Heart left ventricle (tissue), 13 donors: ENCODE results near the gene RAD51.

ENCODE experiments used
- POLR2A ChIP-seq, 2 donors: fragments of 450-650 bp; IDR thresholded peaks; one replicate each; pipeline ENCODE4 v1.6.1; 2017; ENCODE audit warnings: antibody characterized with exemption in 2 of 2, mild to moderate bottlenecking in 2 of 2, moderate library complexity in 2 of 2
- TF ChIP-seq, protein P1 (sequence below), 12 donors: fragments of 200-600 bp; sonication (generic) in 4 of 12; IDR thresholded peaks; one replicate each; pipeline versions ENCODE4 v1.5.0 to v1.8.0; 2018 to 2022; ENCODE audit warnings: antibody characterized with exemption in 12 of 12, mild to moderate bottlenecking in 5 of 12
- donor health status: ischemic (EF 13 %, LVEDD 7.1; RV severe dilation, severe dysfunction).
- donor health status: DM: no; HTN: yes; CAD: no.
- donor health status: DM: no; HTN: no; CAD: no.
- donor health status: ischemic (EF 25% LVEDD 6.9; RV normal size, moderate dysfunction).
- donor health status: ischemic (EF 25% LVEDD 5.7; RV mildly dilated, moderate dysfunction).
- donor health status: ischemic (EF 35%, LVEDD 5.7; RV mildly dilated, moderate dysfunction).
- donor health status: nonischemic (EF 11% LVEDD 7.7; RV severe dilation, severe dysfunction).
- donor health status: DM: yes; HTN: yes; CAD: no.
- donor health status: PGD.
- donor health status: ischemic (EF 29% LVEDD 5.4; RV normal size, mild dysfunction).
- donor health status: nonischemic (EF 23%, LVEDD 6.1; RV moderate dilation, normal function).

DNA sequence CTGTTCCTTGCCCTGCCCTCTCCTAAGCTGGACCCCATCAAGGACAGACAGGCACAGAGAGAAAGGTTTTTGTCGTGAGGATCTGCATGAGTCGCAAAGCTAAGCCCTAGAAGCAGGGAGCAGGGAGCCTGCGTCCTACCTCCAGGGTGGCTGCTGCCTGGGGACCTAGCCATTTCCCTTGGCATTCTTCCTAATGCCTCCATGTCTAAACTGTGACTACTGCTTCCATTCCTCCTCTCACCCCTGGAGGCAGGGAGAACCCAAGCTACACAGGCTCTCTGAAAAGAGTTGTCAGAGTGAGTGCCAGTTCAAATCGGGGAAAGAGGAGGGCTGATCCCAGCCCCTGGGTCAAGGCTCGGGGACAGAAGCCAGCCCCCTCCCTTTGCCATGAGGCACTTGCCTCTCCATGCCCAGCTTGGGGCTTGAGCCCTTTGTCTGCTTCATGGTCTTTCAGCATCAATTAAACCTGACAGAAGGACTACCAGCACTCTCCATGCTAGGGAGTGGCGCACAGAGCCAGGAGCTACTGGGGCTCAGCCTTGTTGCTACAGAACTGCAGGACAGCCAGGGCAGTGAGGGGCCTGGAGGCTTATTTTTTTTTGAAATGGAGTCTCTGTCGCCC lies 71.3 kb downstream of the RAD51 start:
- TF ChIP-seq, protein P1, sequence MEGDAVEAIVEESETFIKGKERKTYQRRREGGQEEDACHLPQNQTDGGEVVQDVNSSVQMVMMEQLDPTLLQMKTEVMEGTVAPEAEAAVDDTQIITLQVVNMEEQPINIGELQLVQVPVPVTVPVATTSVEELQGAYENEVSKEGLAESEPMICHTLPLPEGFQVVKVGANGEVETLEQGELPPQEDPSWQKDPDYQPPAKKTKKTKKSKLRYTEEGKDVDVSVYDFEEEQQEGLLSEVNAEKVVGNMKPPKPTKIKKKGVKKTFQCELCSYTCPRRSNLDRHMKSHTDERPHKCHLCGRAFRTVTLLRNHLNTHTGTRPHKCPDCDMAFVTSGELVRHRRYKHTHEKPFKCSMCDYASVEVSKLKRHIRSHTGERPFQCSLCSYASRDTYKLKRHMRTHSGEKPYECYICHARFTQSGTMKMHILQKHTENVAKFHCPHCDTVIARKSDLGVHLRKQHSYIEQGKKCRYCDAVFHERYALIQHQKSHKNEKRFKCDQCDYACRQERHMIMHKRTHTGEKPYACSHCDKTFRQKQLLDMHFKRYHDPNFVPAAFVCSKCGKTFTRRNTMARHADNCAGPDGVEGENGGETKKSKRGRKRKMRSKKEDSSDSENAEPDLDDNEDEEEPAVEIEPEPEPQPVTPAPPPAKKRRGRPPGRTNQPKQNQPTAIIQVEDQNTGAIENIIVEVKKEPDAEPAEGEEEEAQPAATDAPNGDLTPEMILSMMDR (IDR thresholded peaks at IDR 0.05): no peak
- no peak for TF ChIP-seq POLR2A (IDR thresholded peaks at IDR 0.05)
